SK-N-SH treated with all-trans-retinoic acid at 6 μM for 48 hours (cell line): ENCODE measurements around the gene CHN1.

Experiments
- ATAC-seq: fragments of 200-7000 bp; cut with Tn5 transposase; 3 replicates; pipeline ENCODE4 v1.9.1; 2020; ENCODE audit warnings: mild to moderate bottlenecking, moderate library complexity
- ARNTL ChIP-seq: fragments of 450-650 bp; formaldehyde crosslinking; IDR thresholded peaks from 2 replicates; pipeline ENCODE4 v1.5.0; 2020; ENCODE audit warnings: low read depth, mild to moderate bottlenecking, moderate library complexity, borderline replicate concordance
- CSDC2 ChIP-seq: fragments of 250-450 bp; sonication (Bioruptor Pico); IDR thresholded peaks from 2 replicates; pipeline ENCODE4 v1.5.0; 2020; ENCODE audit warnings: mild to moderate bottlenecking, moderate library complexity
- CSRNP3 ChIP-seq: fragments of 250-450 bp; sonication (Bioruptor Pico); IDR thresholded peaks from 2 replicates; pipeline ENCODE4 v1.5.1; 2021; ENCODE audit warnings: mild to moderate bottlenecking, moderate library complexity
- ESRRG ChIP-seq: fragments of 250-450 bp; sonication (Bioruptor Pico); IDR thresholded peaks from 2 replicates; pipeline ENCODE4 v1.6.1; 2021; ENCODE audit warnings: mild to moderate bottlenecking
- GLIS3 ChIP-seq: fragments of 250-450 bp; sonication (Bioruptor Pico); IDR thresholded peaks from 2 replicates; pipeline ENCODE4 v1.5.0; 2020; ENCODE audit warnings: mild to moderate bottlenecking, moderate library complexity
- ISL1 ChIP-seq: fragments of 250-450 bp; sonication (Bioruptor Pico); IDR thresholded peaks from 2 replicates; pipeline ENCODE4 v2.1.2; 2022; ENCODE audit warnings: mild to moderate bottlenecking, moderate library complexity
- OSR1 ChIP-seq: fragments of 250-450 bp; sonication (Bioruptor Pico); IDR thresholded peaks from 2 replicates; pipeline ENCODE4 v1.8.0; 2022; ENCODE audit warnings: moderate library complexity, mild to moderate bottlenecking, inconsistent platforms
- PATZ1 ChIP-seq: fragments of 250-450 bp; sonication (Bioruptor Pico); IDR thresholded peaks from 2 replicates; pipeline ENCODE4 v1.8.0; 2020; ENCODE audit warnings: mild to moderate bottlenecking, moderate library complexity, borderline replicate concordance
- PPARA ChIP-seq: fragments of 250-450 bp; sonication (Bioruptor Pico); IDR thresholded peaks from 2 replicates; pipeline ENCODE4 v1.5.0; 2020; ENCODE audit warnings: mild to moderate bottlenecking, borderline replicate concordance
- RARB ChIP-seq: fragments of 250-450 bp; sonication (Bioruptor Pico); IDR thresholded peaks from 2 replicates; pipeline ENCODE4 v1.8.0; 2021; ENCODE audit warnings: mild to moderate bottlenecking, moderate library complexity
- TCF4 ChIP-seq: fragments of 250-450 bp; sonication (Bioruptor Pico); IDR thresholded peaks from 2 replicates; pipeline ENCODE4 v1.8.0; 2021; ENCODE audit warnings: mild to moderate bottlenecking, moderate library complexity, borderline replicate concordance
- TOX ChIP-seq: fragments of 250-450 bp; sonication (Bioruptor Pico); IDR thresholded peaks from 2 replicates; pipeline ENCODE4 v1.8.0; 2021; ENCODE audit warnings: mild to moderate bottlenecking, moderate library complexity, borderline replicate concordance
- ZC3H10 ChIP-seq: fragments of 250-450 bp; sonication (Bioruptor Pico); IDR thresholded peaks from 2 replicates; pipeline ENCODE4 v1.5.1; 2021; ENCODE audit warnings: mild to moderate bottlenecking, moderate library complexity
- ZFP3 ChIP-seq: fragments of 250-450 bp; sonication (Bioruptor Pico); IDR thresholded peaks from 2 replicates; pipeline ENCODE4 v1.5.0; 2020; ENCODE audit warnings: mild to moderate bottlenecking, moderate library complexity
- ZFP30 ChIP-seq: fragments of 450-650 bp; formaldehyde crosslinking; IDR thresholded peaks from 2 replicates; pipeline ENCODE4 v1.5.0; 2022; ENCODE audit warnings: mild to moderate bottlenecking, moderate library complexity
- ZNF565 ChIP-seq: fragments of 450-650 bp; formaldehyde crosslinking; conservative IDR thresholded peaks from 2 replicates; pipeline ENCODE4 v1.5.0; 2020; ENCODE audit warnings: low read depth, mild to moderate bottlenecking, moderate library complexity
- ZNF70 ChIP-seq: fragments of 450-650 bp; formaldehyde crosslinking; IDR thresholded peaks from 2 replicates; pipeline ENCODE4 v1.5.0; 2020; ENCODE audit warnings: mild to moderate bottlenecking, moderate library complexity
- ZNF8 ChIP-seq: fragments of 450-650 bp; formaldehyde crosslinking; IDR thresholded peaks from 2 replicates; pipeline ENCODE4 v1.5.0; 2020; ENCODE audit warnings: mild to moderate bottlenecking, moderate library complexity
- TF ChIP-seq, protein P1 (sequence below): fragments of 250-450 bp; sonication (Bioruptor Pico); IDR thresholded peaks from 2 replicates; pipeline ENCODE4 v1.5.0; 2020; ENCODE audit warnings: mild to moderate bottlenecking, moderate library complexity
- TF ChIP-seq, protein P2 (sequence below): fragments of 250-450 bp; sonication (Bioruptor Pico); IDR thresholded peaks from 2 replicates; pipeline ENCODE4 v1.5.1; 2020; ENCODE audit warnings: low read depth, mild to moderate bottlenecking, moderate library complexity

The CHN1 gene

GRCh38 chr2:175015340-175015739 is 10.2 kb upstream of the CHN1 start:
- TF ChIP-seq, protein P1, sequence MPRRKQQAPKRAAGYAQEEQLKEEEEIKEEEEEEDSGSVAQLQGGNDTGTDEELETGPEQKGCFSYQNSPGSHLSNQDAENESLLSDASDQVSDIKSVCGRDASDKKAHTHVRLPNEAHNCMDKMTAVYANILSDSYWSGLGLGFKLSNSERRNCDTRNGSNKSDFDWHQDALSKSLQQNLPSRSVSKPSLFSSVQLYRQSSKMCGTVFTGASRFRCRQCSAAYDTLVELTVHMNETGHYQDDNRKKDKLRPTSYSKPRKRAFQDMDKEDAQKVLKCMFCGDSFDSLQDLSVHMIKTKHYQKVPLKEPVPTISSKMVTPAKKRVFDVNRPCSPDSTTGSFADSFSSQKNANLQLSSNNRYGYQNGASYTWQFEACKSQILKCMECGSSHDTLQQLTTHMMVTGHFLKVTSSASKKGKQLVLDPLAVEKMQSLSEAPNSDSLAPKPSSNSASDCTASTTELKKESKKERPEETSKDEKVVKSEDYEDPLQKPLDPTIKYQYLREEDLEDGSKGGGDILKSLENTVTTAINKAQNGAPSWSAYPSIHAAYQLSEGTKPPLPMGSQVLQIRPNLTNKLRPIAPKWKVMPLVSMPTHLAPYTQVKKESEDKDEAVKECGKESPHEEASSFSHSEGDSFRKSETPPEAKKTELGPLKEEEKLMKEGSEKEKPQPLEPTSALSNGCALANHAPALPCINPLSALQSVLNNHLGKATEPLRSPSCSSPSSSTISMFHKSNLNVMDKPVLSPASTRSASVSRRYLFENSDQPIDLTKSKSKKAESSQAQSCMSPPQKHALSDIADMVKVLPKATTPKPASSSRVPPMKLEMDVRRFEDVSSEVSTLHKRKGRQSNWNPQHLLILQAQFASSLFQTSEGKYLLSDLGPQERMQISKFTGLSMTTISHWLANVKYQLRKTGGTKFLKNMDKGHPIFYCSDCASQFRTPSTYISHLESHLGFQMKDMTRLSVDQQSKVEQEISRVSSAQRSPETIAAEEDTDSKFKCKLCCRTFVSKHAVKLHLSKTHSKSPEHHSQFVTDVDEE (CRISPR knock-in tag): no peak
- TF ChIP-seq ESRRG: no peak
- no peak for TF ChIP-seq ZFP3 (CRISPR knock-in tag)
- TF ChIP-seq OSR1 (CRISPR knock-in tag): no peak
- TF ChIP-seq ARNTL (CRISPR knock-in tag): no peak
- TF ChIP-seq ZNF70: no peak
- no peak for TF ChIP-seq ZNF565
- TF ChIP-seq ZFP30 (CRISPR knock-in tag): no peak
- TF ChIP-seq ZC3H10 (CRISPR knock-in tag): no peak
- TF ChIP-seq RARB (CRISPR knock-in tag): no peak
- no peak for TF ChIP-seq CSRNP3 (CRISPR knock-in tag)
- no peak for TF ChIP-seq PPARA
- TF ChIP-seq, protein P2, sequence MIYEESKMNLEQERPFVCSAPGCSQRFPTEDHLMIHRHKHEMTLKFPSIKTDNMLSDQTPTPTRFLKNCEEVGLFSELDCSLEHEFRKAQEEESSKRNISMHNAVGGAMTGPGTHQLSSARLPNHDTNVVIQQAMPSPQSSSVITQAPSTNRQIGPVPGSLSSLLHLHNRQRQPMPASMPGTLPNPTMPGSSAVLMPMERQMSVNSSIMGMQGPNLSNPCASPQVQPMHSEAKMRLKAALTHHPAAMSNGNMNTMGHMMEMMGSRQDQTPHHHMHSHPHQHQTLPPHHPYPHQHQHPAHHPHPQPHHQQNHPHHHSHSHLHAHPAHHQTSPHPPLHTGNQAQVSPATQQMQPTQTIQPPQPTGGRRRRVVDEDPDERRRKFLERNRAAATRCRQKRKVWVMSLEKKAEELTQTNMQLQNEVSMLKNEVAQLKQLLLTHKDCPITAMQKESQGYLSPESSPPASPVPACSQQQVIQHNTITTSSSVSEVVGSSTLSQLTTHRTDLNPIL (CRISPR knock-in tag): no peak
- TF ChIP-seq PATZ1 (CRISPR knock-in tag): no peak
- no peak for TF ChIP-seq ISL1 (CRISPR knock-in tag)
- no peak for ATAC-seq

- ATAC-seq: no peak
- no peak for TF ChIP-seq PPARA
- no peak for TF ChIP-seq ZNF8 (CRISPR knock-in tag)
- no peak for TF ChIP-seq ESRRG
- TF ChIP-seq TCF4 (CRISPR knock-in tag): no peak
- no peak for TF ChIP-seq PATZ1 (CRISPR knock-in tag)
- TF ChIP-seq TOX: no peak
- TF ChIP-seq, protein P1 (CRISPR knock-in tag): no peak
- TF ChIP-seq ISL1 (CRISPR knock-in tag): no peak
- TF ChIP-seq CSRNP3 (CRISPR knock-in tag): no peak
- TF ChIP-seq ZFP3 (CRISPR knock-in tag): no peak
- TF ChIP-seq ZC3H10 (CRISPR knock-in tag): no peak
- no peak for TF ChIP-seq ZNF70
- TF ChIP-seq, protein P2 (CRISPR knock-in tag): no peak
- TF ChIP-seq GLIS3 (CRISPR knock-in tag): no peak
- no peak for TF ChIP-seq RARB (CRISPR knock-in tag)
- no peak for TF ChIP-seq CSDC2 (CRISPR knock-in tag)
- no peak for TF ChIP-seq OSR1 (CRISPR knock-in tag)
- TF ChIP-seq ZNF565: no peak
These were observed 7.3 kb upstream of the CHN1 start for GRCh38 chr2:175012516-175012915.
